K562 (cell line): Measurements from ENCODE around the gene SAMD4A.

Experiments used
- DMBX1 ChIP-seq: fragments of 250-450 bp; sonication (Bioruptor Pico); IDR thresholded peaks from 2 replicates; pipeline ENCODE4 v1.8.0; 2022; ENCODE audit warnings: inconsistent platforms, mild to moderate bottlenecking, moderate library complexity, borderline replicate concordance
- EZH2 ChIP-seq: IDR thresholded peaks from 2 replicates; pipeline ENCODE4 v1.6.1; 2012; ENCODE audit warnings: low read depth, mild to moderate bottlenecking, inconsistent platforms, low read length, borderline replicate concordance
- ZNF140 ChIP-seq: fragments of 250-450 bp; sonication (Bioruptor Pico); IDR thresholded peaks from 2 replicates; pipeline ENCODE4 v1.8.0; 2021; ENCODE audit warnings: moderate library complexity, mild to moderate bottlenecking, inconsistent platforms

DNA sequence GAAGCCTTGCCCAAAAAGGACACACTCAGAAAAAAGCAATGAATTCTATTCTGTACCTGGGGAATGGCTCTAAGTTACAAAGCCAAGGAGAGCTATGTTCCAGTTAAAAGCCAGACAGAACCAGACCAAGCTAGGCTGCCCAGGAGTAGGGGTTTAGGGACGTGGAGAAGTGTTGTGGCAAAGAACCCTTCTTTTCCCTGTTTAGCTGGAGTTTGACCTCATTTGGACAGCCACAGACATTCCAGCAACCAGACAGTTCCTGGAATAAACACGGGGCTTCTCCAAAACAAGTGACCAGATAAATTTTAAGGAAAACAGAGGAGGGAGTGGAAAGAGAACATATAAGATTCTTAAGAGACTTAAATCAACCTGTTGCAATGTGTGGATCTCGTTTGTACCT, 273.4 kb downstream of the SAMD4A start:
- TF ChIP-seq ZNF140 (CRISPR knock-in tag) (no peak), EZH2 (no peak), DMBX1 (CRISPR knock-in tag) (no peak)
